Stimulated activated CD4-positive, alpha-beta T cell treated with anti-CD3 and anti-CD28 coated beads, Interleukin-1b, Interleukin-23, amount 100 ng/mL, for 1 hour (primary cell): ENCODE results near the gene SERPINE1.
A peak's percentile ranks its signal among the peaks of the same experiment; 100 is the strongest.
"Not testable (repeated sequence)": the region's sequence is repeated elsewhere in the genome, so short reads cannot be mapped to it uniquely, and the experiment has no call there.

Experiments
- DNase-seq, 2 donors: peaks; one replicate each; pipeline ENCODE4 v3.0.0-alpha.2; 2020; ENCODE audit warnings: low read depth in 2 of 2

The SERPINE1 gene

DNA sequence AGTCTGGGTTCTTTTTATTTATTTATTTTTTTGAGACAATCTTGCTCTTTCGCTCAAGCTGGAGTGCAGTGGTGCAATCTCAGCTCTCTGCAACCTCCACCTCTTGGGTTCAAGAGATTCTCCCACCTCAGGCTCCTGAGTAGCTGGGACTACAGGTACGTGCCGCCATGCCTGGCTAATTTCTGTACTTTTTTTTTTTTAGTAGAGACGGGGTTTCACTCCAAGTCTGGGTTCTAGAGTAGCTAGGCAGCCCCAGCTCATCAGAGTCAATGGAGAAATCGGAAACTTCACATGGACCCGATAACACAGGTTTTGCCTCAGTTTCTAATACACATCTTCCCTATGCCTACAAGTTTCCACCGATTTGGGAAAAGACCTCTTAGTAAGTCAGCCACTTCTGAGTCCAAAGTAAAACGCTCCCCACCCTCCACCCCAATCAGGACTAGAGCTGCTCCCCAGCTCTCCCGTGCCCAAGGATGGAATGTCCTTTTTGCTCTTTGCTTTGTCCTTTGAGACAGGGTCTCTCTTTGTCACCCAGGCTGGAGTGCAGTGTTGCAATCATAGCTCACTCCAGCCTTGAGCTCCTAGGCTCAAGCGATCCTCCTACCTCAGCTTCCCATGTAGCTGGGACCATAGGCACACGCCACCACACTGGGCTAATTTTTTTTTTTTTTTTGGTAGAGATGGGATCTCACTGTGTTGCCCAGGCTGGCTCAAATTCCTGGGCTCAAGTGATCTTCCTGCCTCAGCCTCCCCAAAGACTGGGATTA is 3.8 kb upstream of the SERPINE1 start:
- no peak for DNase-seq

DNA sequence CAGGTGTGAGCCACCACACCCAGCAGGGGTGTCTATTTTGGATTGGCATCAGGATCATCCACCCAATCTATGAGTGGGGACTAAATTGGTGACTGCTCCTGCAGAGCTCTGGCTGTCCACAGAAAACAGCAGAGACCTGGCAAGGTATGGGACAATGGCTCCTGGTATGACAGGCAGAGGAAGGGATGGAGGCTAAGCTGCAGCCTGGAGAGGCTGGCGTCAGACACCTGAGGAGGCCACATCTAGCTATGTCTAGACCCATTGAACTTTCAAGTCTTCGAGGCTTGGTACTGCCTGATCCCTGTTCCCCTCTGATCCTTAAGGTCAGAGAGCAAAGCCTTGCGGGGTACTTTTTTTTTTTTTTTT is 3.2 kb upstream of the SERPINE1 start:
- no peak for DNase-seq

DNA sequence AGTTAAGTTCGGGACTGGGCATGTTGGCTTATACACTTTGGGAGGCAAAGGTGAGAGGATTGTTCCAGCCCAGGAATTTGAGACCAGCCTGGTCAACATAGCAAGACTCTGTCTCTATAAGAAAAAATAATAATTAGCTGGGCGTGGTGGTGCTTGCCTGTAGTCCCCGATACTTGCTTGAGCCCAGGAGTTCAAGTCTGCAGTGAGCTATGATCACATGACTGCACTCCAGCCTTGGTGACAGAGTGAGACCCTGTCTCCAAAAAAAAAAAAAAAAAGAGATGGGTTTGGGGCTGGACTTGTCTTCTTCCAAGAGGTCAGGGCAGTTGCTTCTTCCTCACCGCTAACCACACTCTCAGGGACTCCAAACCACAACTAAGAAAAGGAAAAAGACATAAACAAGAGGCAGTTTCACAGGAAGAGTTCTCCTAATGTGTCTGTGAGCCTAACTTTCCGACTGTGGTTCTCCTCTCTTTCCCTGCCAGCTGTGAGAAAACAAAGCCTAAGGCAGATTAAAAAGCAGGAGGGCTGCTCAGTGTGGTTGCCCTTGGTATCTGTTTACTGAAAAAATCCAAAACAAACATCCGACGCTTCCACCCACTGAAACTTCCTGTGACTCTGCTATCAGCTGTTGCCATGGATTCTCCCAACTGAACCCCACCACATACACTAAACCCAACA is 2.4 kb upstream of the SERPINE1 start:
- no peak for DNase-seq

DNA sequence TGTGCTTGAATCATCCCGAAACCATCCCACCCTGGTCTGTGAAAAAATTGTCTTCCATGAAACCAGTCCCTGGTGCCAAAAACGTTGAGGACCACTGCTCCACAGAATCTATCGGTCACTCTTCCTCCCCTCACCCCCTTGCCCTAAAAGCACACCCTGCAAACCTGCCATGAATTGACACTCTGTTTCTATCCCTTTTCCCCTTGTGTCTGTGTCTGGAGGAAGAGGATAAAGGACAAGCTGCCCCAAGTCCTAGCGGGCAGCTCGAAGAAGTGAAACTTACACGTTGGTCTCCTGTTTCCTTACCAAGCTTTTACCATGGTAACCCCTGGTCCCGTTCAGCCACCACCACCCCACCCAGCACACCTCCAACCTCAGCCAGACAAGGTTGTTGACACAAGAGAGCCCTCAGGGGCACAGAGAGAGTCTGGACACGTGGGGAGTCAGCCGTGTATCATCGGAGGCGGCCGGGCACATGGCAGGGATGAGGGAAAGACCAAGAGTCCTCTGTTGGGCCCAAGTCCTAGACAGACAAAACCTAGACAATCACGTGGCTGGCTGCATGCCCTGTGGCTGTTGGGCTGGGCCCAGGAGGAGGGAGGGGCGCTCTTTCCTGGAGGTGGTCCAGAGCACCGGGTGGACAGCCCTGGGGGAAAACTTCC is 784 bp upstream of the SERPINE1 start:
- no peak for DNase-seq

DNA sequence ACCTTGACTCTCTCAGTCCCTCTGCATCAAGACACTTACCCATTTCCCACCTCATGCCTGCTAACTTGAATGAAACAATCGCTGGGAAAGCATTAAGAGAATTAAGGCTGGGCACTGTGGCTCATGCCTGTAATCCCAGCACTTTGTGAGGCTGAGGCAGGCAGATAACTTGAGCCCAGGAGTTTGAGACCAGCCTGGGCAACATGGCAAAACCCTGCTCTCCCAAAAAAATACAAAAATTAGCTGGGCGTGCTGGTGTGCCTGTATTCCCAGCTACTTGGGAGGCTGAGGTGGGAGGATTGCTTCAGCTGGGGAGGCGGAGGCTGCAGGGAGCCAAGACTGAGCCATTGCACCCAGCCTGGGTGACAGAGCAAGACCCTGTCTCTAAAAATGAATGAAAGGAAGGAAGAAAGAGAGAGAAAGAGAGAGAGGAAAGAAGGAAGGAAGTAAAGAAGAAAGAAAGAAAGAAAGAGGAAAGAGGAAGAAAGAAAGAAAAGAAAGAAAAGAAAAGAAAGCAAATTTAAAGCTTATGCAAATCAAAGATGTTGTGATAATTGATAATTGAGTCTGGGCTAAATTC is 646 bp downstream of the SERPINE1 start:
- no peak for DNase-seq

DNA sequence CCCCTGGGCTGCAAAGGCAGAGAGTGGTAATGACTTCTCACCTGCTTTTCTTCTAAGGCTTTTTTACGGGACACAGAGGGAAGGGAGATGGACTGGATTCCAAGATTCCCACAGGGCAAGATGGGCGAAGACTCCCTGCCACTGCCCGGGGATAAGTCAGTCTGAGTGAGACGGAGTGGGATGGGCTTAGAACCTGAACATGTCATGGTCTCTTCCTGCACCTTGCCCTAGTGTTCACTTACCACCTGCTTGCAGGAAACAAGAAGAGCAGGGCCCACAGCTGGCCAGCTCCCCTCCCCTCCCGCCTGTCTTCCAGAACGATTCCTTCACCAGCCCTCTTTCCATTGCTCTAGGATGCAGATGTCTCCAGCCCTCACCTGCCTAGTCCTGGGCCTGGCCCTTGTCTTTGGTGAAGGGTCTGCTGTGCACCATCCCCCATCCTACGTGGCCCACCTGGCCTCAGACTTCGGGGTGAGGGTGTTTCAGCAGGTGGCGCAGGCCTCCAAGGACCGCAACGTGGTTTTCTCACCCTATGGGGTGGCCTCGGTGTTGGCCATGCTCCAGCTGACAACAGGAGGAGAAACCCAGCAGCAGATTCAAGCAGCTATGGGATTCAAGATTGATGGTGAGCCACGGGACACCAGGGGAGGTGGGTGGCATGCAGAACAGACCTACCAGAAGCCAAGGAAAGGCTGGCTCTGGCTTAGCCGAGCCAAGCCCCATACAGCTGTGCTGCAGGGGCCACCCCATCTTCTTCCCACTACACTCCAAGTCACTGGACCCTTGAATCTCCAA is 1.3 kb downstream of the SERPINE1 start:
- DNase-seq = no peak

DNA sequence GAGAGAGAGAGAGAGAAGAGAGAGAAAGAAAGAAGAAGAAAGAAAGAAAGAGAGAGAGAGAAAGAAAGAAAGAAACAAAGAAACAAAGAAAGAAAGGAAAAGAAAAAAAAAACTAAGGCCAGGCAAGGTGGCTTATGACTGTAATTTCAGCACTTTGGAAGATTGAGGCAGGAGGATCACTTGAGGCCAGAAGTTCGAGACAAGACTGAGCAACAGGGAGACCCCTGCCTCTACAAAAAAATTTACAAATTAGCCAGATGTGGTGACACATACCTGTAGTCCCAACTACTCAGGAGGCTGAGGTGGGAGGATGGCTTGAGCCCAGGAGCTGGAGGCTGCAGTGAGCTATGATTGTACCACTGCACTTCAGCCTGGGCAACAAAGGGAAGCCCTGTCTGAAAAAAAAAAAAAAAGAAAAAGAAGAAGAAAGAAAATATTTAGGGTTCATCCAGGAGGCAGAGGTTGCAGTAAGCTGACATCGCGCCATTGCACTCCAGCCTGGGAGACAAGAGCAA is 2.8 kb downstream of the SERPINE1 start:
- DNase-seq = no peak

DNA sequence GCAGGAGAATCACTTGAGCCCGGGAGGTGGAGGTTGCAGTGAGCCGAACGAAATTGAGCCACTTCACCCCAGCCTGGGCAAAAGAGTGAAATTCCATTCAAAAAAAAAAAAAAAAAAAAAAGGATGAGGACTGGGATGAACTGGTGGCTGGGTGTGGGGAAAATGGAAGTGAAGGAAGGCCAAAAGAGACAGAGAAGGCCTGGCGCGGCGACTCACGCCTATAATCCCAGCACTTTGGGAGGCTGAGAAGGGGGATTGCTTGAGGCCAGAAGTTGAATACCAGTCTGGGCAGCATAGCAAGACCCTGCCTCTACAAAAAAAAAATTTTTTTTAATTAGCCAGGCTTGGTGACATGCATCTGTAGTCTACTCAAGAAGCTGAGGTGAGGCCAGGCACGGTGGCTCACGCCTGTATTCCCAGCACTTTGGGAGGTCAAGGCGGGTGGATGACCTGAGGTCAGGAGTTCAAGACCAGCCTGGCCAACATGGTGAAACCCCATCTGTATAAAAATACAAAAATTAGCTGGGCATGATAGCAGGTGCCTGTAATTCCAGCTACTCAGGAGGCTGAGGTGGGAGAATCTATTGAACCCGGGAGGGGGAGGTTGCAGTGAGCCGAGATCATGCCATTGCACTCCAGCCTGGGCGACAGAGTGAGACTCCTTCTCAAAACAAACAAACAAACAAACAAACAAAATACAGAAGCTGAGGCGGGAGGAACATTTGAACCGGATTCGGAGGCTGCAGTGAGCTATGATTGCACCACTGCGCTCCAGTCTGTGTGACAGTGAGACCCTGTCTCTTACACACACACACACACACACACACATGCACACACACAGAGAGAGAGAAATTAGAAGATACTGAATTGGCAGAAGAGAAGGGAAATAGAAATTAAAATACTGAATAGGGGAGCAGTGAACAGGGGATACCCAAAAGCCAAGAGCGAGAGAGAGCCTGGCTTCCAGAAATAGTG is 6.0 kb downstream of the SERPINE1 start:
- DNase-seq = not testable (repeated sequence)

DNA sequence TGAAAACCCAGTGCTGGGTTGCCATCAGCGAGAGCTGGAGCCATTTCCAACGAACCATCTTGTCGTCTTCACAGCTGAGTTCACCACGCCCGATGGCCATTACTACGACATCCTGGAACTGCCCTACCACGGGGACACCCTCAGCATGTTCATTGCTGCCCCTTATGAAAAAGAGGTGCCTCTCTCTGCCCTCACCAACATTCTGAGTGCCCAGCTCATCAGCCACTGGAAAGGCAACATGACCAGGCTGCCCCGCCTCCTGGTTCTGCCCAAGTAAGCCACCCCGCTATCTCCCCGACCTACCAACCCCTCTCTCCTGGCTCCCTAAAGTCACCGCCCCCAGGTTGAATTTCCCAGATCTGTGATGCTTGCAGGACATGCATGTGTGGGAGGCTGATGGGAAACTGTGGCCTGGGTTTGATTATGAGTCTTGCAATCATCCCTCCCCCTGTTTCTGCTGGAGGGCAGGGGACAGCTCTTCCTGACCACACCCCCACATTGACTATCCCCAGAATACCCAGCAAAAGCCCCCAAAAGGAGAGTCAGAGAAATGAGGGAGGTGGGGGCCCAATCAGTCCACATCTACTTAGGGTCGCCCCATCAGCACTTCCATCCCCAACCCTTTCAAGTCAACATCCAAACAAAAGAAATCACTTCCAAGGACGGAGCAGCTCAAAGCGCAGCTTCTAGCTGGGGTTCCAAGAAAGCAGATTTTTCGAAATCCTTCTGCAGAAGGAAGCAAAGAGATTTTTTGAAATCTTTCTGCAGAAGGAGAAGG is 6.9 kb downstream of the SERPINE1 start:
- no peak for DNase-seq

DNA sequence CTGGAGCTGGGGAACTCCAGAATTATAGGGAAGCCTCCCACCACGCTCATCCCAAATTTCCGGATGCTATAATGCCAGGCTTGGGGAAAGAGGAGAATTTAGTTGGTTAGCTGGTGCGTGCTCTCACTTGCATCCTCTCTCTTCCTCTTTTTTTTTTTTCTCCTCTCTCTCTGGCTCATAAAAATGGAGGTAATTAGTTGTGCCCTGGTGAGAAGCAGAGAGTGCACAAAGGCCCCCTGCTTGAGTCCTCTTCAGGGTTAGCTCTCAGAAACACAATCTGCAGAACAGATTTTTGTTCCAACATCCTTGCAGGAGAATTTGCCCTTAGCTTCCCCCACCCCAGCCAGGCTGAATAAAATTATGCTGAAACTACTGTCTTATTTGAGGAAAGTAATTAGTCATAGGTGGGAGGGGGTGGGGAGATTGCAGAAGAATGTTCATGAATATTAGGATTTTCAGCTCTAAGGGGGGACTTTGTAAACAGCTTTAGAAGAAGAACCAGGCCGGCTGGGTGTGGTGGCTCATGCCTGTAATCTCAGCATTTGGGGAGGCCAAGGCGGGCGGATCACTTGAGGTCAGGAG is 7.6 kb downstream of the SERPINE1 start:
- DNase-seq = no peak

DNA sequence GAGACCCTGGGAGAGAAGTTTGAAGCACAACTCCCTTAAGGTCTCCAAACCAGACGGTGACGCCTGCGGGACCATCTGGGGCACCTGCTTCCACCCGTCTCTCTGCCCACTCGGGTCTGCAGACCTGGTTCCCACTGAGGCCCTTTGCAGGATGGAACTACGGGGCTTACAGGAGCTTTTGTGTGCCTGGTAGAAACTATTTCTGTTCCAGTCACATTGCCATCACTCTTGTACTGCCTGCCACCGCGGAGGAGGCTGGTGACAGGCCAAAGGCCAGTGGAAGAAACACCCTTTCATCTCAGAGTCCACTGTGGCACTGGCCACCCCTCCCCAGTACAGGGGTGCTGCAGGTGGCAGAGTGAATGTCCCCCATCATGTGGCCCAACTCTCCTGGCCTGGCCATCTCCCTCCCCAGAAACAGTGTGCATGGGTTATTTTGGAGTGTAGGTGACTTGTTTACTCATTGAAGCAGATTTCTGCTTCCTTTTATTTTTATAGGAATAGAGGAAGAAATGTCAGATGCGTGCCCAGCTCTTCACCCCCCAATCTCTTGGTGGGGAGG is 10.8 kb downstream of the SERPINE1 start:
- DNase-seq = no peak

DNA sequence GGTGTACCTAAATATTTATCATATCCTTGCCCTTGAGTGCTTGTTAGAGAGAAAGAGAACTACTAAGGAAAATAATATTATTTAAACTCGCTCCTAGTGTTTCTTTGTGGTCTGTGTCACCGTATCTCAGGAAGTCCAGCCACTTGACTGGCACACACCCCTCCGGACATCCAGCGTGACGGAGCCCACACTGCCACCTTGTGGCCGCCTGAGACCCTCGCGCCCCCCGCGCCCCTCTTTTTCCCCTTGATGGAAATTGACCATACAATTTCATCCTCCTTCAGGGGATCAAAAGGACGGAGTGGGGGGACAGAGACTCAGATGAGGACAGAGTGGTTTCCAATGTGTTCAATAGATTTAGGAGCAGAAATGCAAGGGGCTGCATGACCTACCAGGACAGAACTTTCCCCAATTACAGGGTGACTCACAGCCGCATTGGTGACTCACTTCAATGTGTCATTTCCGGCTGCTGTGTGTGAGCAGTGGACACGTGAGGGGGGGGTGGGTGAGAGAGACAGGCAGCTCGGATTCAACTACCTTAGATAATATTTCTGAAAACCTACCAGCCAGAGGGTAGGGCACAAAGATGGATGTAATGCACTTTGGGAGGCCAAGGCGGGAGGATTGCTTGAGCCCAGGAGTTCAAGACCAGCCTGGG is 11.4 kb downstream of the SERPINE1 start:
- peak; percentile 64 to 70 for DNase-seq

DNA sequence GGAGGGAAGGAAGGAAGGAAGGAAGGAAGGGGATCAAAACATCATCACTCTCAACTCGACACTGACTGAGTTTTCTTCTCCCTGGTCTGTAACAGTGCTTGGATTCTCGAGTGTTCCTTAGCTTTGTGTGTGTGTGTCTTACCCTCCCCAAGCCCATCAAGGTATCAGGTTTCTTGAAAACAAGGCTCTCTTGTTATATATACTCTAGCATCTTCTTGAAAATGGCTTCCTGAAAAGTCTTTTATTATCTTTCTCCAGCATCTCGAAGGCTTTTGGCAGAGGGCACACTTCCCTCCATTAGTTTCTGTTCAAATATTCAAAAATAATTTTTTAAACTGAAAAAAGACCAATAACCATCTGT is 13.4 kb downstream of the SERPINE1 start:
- no peak for DNase-seq

DNA sequence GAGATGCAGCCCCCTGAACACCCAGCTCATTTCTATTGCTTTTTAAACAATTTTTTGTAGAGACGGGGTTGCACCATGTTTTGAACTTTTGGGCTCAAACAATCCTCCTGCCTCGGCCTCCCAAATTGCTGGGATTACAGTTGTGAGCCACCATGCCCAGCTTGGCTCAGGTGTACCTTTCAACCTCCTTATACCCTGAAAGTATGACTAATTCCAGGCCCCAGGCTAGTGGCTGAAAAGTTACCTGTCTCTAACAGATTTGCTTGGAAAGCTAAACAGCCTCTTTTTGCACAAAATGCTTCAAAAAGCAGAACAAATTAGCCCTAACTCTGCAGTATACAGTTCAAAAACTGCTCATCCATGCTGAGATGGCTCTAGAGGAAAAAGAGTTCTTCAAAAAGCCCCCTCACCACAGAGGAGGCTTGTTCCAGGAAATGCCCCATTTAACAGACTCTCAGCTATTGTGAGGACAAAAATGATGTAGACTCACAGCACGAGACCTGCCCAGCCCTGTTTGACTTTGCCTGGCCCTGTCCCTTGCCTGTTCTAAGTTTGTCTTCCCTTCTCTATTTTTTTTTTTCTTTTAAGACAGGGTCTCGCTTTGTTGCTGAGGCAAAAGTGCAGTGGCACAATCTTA is 14.0 kb downstream of the SERPINE1 start:
- DNase-seq = no peak

DNA sequence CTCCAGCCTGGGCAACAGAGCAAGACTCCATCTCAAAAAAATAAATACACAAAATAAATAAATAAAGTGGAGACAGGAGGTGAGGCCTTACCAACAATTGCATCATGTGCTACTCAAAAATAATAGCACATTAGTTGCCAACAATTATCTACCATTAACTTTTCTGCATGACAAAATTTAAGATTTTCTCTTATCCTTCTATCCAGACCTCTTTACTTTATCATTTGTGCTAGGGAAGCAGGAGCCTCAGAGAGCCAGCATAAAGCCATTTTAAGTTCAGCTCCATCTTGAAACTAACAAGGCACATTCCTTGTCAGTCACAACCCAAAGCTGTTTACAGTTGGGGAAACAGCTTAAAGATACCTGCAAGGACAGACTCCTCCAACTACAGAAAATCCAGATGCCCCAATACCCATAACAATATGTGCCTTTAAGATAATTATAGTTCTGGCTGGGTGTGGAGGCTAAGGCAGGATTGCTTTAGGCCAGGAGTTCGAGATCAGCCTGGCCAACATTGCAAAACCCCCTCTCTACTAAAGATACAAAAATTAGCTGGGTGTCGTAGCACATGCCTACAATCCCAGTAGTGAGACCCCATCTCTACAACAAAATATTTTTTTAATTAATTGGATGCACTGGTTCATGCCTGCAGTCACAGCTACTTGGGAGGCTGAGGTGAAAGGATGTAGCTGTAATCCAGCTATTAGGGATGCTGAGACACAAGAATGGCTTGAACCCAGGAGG is 25.2 kb downstream of the SERPINE1 start:
- no peak for DNase-seq

DNA sequence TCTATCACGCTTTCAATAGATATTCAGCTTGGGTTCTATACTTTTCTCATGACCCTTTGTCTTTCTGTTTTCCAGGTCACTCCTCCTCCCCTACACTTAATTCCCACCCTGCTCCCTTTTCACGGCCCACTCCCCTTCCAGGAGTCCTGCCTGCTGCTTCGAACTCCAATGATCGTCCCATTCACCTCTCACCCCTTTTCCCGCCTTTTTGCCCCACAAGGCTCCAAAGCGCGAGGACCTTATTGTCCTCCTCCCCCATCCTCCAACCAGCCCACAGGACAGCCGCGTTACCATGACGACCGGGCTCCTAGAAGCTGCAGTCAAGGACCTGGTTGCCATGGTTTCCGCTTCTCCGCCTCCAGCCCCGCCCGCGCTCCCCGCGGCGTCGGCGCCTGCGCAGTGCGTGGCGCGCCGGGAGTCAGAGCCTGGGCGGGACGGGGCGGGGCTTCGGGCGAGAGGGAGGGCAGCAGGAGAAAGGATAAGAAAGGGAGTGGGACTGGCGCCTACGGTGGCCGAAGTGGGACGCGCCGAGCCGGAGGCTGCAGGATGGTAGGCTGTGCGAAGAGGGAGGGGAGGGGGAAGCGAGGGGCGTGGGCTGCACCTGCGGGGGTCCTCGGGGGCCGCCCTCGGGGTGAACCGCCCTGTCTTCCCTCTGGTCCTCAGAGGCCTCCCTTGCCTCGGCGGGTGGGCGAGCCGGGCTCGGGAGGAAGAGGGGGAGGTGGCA is 27.2 kb downstream of the SERPINE1 start, which contains the start of gene AP1S1:
AP1S1 (plus strand) TSS at position 508 of the 724 bp plus-strand sequence; CDS start at position 547, 39 bp downstream.
- DNase-seq = peak; percentile 81 to 86
